ENCODE data around the gene SORL1.
A peak's percentile ranks its signal among the peaks of the same experiment; 100 is the strongest.

The SORL1 gene

DNA sequence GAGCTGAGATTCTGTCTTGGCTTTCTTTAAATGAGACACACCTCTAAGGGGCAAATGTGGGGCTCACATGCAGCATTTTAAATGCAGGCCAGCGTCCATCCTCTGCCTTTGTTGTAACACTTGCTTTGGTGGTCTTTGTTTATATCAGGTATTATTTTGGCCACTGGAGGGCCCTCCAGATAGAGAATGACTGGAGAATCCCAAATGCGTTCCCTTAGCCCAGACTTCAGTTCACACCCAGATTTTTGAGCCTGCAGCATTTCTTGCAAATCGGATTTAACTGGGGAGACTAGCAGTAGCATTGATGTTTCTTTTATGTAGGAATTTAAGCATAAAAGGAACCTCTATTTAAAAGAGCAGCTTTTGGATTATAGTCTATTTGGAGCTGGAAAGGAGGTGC lies 200.9 kb downstream of the SORL1 start:
- Histone ChIP-seq H3K9ac (ENCODE audit: low read depth, low read length) (no peak overlapping the region), H4K20me1 (ENCODE audit: insufficient read depth, low read length) (no peaks in the 10 kb centered on the region; the same call in 1 of the 2 replicates), H3K4me3 (ENCODE audit: low read depth in 1 of 2, low read length in 2 of 2) (no peak overlapping the region), H3K4me1 (ENCODE audit: insufficient read depth, low read length) (peaks cover 32% of the 10 kb centered on the region), H3K4me2 (ENCODE audit: insufficient read depth, low read length) (no peak overlapping the region), H3K9me3 (ENCODE audit: insufficient read depth, low read length, severe bottlenecking) (no peaks in the 10 kb centered on the region), H2AFZ (ENCODE audit: low read depth, low read length) (no peak overlapping the region), H3K27me3 (ENCODE audit: insufficient read depth, low read length, poor library complexity) (peaks cover 9% of the 10 kb centered on the region), H3K79me2 (ENCODE audit: insufficient read depth, low read length) (no peaks in the 10 kb centered on the region), H3K27ac (ENCODE audit: low read length) (no peak overlapping the region), H3K36me3 (ENCODE audit: insufficient read depth, low read length) (no peaks in the 10 kb centered on the region)
- no peak for DNase-seq
- no peak for TF ChIP-seq EZH2 (IDR thresholded peaks at IDR 0.05; ENCODE audit: borderline replicate concordance, low read depth, low read length, severe bottlenecking)
- TF ChIP-seq, protein P1, sequence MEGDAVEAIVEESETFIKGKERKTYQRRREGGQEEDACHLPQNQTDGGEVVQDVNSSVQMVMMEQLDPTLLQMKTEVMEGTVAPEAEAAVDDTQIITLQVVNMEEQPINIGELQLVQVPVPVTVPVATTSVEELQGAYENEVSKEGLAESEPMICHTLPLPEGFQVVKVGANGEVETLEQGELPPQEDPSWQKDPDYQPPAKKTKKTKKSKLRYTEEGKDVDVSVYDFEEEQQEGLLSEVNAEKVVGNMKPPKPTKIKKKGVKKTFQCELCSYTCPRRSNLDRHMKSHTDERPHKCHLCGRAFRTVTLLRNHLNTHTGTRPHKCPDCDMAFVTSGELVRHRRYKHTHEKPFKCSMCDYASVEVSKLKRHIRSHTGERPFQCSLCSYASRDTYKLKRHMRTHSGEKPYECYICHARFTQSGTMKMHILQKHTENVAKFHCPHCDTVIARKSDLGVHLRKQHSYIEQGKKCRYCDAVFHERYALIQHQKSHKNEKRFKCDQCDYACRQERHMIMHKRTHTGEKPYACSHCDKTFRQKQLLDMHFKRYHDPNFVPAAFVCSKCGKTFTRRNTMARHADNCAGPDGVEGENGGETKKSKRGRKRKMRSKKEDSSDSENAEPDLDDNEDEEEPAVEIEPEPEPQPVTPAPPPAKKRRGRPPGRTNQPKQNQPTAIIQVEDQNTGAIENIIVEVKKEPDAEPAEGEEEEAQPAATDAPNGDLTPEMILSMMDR (IDR thresholded peaks at IDR 0.05; ENCODE audit: borderline replicate concordance, extremely low read depth, low read length, poor library complexity, severe bottlenecking): peak; percentile 25
- ATAC-seq (ENCODE audit: insufficient read depth, low read depth): no peak

DNA sequence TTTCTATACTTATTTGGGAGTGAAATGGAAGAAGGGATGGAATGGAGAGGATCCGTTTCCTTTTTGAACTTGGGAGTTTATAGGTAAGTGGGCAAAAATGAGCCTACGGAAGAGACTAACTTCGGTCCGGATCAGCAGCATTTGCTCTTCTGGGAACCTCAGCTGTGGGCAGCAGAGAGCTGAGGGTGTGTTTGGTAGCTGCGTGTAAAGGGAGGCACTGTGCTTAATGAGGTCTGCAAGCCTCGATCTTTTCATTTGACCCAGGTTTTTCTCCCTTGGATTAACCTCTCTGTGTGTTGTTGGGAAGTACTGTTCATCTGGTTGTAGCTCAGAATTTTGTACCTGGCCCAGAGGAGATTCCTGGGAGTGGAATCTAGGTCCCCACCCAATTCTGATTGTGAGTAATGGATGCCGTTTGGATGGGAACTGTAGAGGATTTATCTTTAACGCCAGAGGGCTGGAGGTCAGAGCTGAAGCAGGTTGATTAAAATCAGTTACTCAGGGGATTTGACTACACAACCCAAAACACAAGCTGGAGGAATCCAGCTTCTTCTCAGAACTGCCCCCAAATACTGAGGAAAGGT lies 202.2 kb downstream of the SORL1 start:
- Histone ChIP-seq H3K36me3 (ENCODE audit: insufficient read depth, low read length) (no peaks in the 10 kb centered on the region), H3K9ac (ENCODE audit: low read depth, low read length) (no peak overlapping the region), H3K27me3 (ENCODE audit: insufficient read depth, low read length, poor library complexity) (peaks cover 9% of the 10 kb centered on the region), H3K4me2 (ENCODE audit: insufficient read depth, low read length) (no peak overlapping the region), H3K27ac (ENCODE audit: low read length) (no peak overlapping the region), H3K4me3 (ENCODE audit: low read depth in 1 of 2, low read length in 2 of 2) (no peak overlapping the region), H3K9me3 (ENCODE audit: insufficient read depth, low read length, severe bottlenecking) (no peaks in the 10 kb centered on the region), H3K4me1 (ENCODE audit: insufficient read depth, low read length) (peaks cover 32% of the 10 kb centered on the region), H3K79me2 (ENCODE audit: insufficient read depth, low read length) (no peaks in the 10 kb centered on the region), H2AFZ (ENCODE audit: low read depth, low read length) (no peak overlapping the region), H4K20me1 (ENCODE audit: insufficient read depth, low read length) (no peaks in the 10 kb centered on the region; the same call in 1 of the 2 replicates)
- TF ChIP-seq, protein P1 (IDR thresholded peaks at IDR 0.05; ENCODE audit: borderline replicate concordance, extremely low read depth, low read length, poor library complexity, severe bottlenecking): no peak
- TF ChIP-seq EZH2 (IDR thresholded peaks at IDR 0.05; ENCODE audit: borderline replicate concordance, low read depth, low read length, severe bottlenecking): no peak
- DNase-seq (no peak), ATAC-seq (ENCODE audit: insufficient read depth, low read depth) (no peak)

DNA sequence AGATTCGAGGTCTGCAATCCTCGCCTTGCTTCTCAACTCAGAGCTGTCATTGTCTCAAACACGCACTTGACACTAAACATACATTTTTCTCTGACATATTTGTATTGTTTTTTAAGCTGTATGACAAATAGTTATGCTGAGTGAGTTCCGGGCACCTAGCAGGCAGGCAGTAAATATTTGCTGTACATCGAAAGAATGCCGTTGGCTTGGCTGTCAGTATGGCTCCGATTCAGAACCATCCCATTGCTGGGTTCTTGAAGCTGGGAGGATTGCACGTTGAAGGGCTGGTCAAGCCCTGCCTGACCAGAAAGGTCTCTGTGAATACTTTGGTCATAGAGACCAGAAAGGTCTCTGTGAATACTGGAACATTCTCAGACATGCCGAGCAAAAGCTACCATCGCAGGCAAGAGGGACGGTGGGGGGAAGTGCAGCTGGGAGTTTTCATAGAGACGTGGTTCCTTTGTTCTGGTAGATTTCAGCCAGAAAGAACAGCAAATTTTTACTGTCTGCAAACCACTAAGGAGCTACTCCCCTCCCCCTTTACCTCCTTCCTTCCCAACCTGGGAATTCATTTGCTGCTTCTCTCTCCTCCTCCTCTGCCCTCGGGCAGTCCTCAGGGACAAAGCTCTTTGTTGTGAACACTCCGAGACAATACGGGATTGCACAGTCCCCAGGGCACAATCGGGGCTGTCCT lies 202.9 kb downstream of the SORL1 start:
- Histone ChIP-seq H3K9ac (ENCODE audit: low read depth, low read length) (no peak overlapping the region), H3K4me1 (ENCODE audit: insufficient read depth, low read length) (peaks cover 30% of the 10 kb centered on the region), H3K79me2 (ENCODE audit: insufficient read depth, low read length) (no peaks in the 10 kb centered on the region), H4K20me1 (ENCODE audit: insufficient read depth, low read length) (no peaks in the 10 kb centered on the region; the same call in 1 of the 2 replicates), H3K4me3 (ENCODE audit: low read depth in 1 of 2, low read length in 2 of 2) (peak overlapping the region in 1 of 2 experiments; percentile 54; a peak in 2 of 4 replicates), H2AFZ (ENCODE audit: low read depth, low read length) (peak overlapping the region; percentile 84), H3K27me3 (ENCODE audit: insufficient read depth, low read length, poor library complexity) (peaks cover 9% of the 10 kb centered on the region), H3K27ac (ENCODE audit: low read length) (no peak overlapping the region), H3K4me2 (ENCODE audit: insufficient read depth, low read length) (peak overlapping the region; percentile 70), H3K36me3 (ENCODE audit: insufficient read depth, low read length) (no peaks in the 10 kb centered on the region), H3K9me3 (ENCODE audit: insufficient read depth, low read length, severe bottlenecking) (no peaks in the 10 kb centered on the region)
- DNase-seq (no peak), ATAC-seq (ENCODE audit: insufficient read depth, low read depth) (no peak)
- TF ChIP-seq EZH2 (IDR thresholded peaks at IDR 0.05; ENCODE audit: borderline replicate concordance, low read depth, low read length, severe bottlenecking): no peak
- TF ChIP-seq, protein P1 (IDR thresholded peaks at IDR 0.05; ENCODE audit: borderline replicate concordance, extremely low read depth, low read length, poor library complexity, severe bottlenecking): no peak
